GM23338 (cell line): ENCODE measurements around the gene ZNF536. TPM values are rescaled to one million over a fixed set of nuclear protein-coding genes. Genes with fewer than 3 reads are reported as not detected.

Experiments
- ATAC-seq: fragments of 200-7000 bp; cut with Tn5 transposase; 3 replicates; pipeline ENCODE4 v1.9.1; 2020
- DNase-seq: peaks from one replicate; pipeline ENCODE4 v3.0.0-alpha.2; 2015; ENCODE audit warnings: low spot score
- H2AFZ ChIP-seq: fragments of 200-600 bp; sonication (generic); 2 replicates; pipeline ENCODE4 v1.8.0; 2016; ENCODE audit warnings: antibody characterized with exemption, mild to moderate bottlenecking, moderate library complexity
- H3F3A ChIP-seq: fragments of 200-600 bp; sonication (generic); replicated peaks from 2 replicates; pipeline ENCODE4 v1.8.0; 2017; ENCODE audit warnings: antibody characterized with exemption, mixed run types, low read depth
- H3K27ac ChIP-seq: fragments of 200-600 bp; sonication (generic); 2 replicates; pipeline ENCODE4 v1.6.1; 2016; ENCODE audit warnings: low read depth
- H3K27me3 ChIP-seq: fragments of 200-600 bp; sonication (generic); 2 replicates; pipeline ENCODE4 v1.8.0; 2016; ENCODE audit warnings: mild to moderate bottlenecking, mixed run types, moderate library complexity; ENCODE audit not compliant: insufficient read depth
- H3K36me3 ChIP-seq: fragments of 200-600 bp; sonication (generic); 2 replicates; pipeline ENCODE4 v1.8.0; 2016; ENCODE audit warnings: mild to moderate bottlenecking; ENCODE audit not compliant: insufficient read depth
- H3K4me1 ChIP-seq: fragments of 200-600 bp; sonication (generic); 2 replicates; pipeline ENCODE4 v1.8.0; 2016; ENCODE audit warnings: mild to moderate bottlenecking, moderate library complexity; ENCODE audit not compliant: insufficient read depth
- H3K4me2 ChIP-seq: fragments of 200-600 bp; sonication (generic); 2 replicates; pipeline ENCODE4 v1.7.1; 2017; ENCODE audit warnings: mixed run types
- H3K4me3 ChIP-seq: fragments of 200-600 bp; sonication (generic); 2 replicates; pipeline ENCODE4 v1.6.1; 2016; ENCODE audit warnings: mixed run types
- H3K79me2 ChIP-seq: fragments of 200-600 bp; sonication (generic); replicated peaks from 2 replicates; pipeline ENCODE4 v1.8.0; 2017; ENCODE audit warnings: mild to moderate bottlenecking; ENCODE audit not compliant: insufficient read depth
- H3K9me2 ChIP-seq: fragments of 200-600 bp; sonication (generic); 2 replicates; pipeline ENCODE4 v1.8.0; 2017; ENCODE audit not compliant: insufficient read depth
- H4K20me1 ChIP-seq: fragments of 200-600 bp; sonication (generic); replicated peaks from 2 replicates; pipeline ENCODE4 v1.8.0; 2017; ENCODE audit warnings: mild to moderate bottlenecking; ENCODE audit not compliant: insufficient read depth
- H3K27ac Mint-ChIP-seq: 2 replicates; pipeline ENCODE4 v1.8.0; 2020; ENCODE audit warnings: inconsistent platforms, mild to moderate bottlenecking, moderate library complexity, mixed read lengths
- H3K27me3 Mint-ChIP-seq: 3 replicates; pipeline ENCODE4 v1.8.0; 2022; ENCODE audit warnings: low read depth, mild to moderate bottlenecking, moderate library complexity, mixed read lengths, inconsistent platforms; ENCODE audit not compliant: insufficient read depth, poor library complexity
- H3K36me3 Mint-ChIP-seq: 3 replicates; pipeline ENCODE4 v1.8.0; 2021; ENCODE audit warnings: low read depth, mild to moderate bottlenecking, inconsistent platforms, moderate library complexity, mixed read lengths
- H3K4me1 Mint-ChIP-seq: 3 replicates; pipeline ENCODE4 v1.8.0; 2020; ENCODE audit warnings: mild to moderate bottlenecking, inconsistent platforms, mixed read lengths
- H3K4me3 Mint-ChIP-seq: 3 replicates; pipeline ENCODE4 v1.8.0; 2021; ENCODE audit warnings: moderate library complexity, mild to moderate bottlenecking, inconsistent platforms, mixed read lengths
- H3K9me3 Mint-ChIP-seq: 3 replicates; pipeline ENCODE4 v1.8.0; 2020; ENCODE audit warnings: moderate library complexity, mild to moderate bottlenecking, inconsistent platforms, mixed read lengths
- CREB1 ChIP-seq: fragments of 250-450 bp; sonication (Bioruptor Pico); IDR thresholded peaks from 2 replicates; pipeline ENCODE4 v1.5.0; 2020; ENCODE audit warnings: low read depth, mild to moderate bottlenecking, moderate library complexity
- CTCF ChIP-seq, 2 experiments: fragments of 200-600 bp in 1 of 2; sonication (generic) in 1 of 2; conservative IDR thresholded peaks; 2 replicates each; pipeline versions ENCODE4 v1.5.1 to v1.6.1; 2016 to 2017; ENCODE audit warnings: antibody characterized with exemption in 2 of 2, low read depth in 2 of 2, mild to moderate bottlenecking in 2 of 2, moderate library complexity in 1 of 2
- ETS1 ChIP-seq: IDR thresholded peaks from 2 replicates; pipeline ENCODE4 v1.6.1; 2016; ENCODE audit warnings: antibody characterized with exemption
- EZH2 ChIP-seq: fragments of 200-600 bp; sonication (generic); IDR thresholded peaks from one replicate; pipeline ENCODE4 v1.8.0; 2017; ENCODE audit warnings: antibody characterized with exemption, mild to moderate bottlenecking, low read depth; ENCODE audit not compliant: unreplicated experiment
- EZH2phosphoT487 ChIP-seq: fragments of 200-600 bp; sonication (generic); IDR thresholded peaks from one replicate; pipeline ENCODE4 v1.8.1; 2018; ENCODE audit warnings: antibody characterized with exemption; ENCODE audit not compliant: unreplicated experiment
- JUNB ChIP-seq: IDR thresholded peaks from one replicate; pipeline ENCODE4 v1.6.1; 2016; ENCODE audit warnings: antibody characterized with exemption; ENCODE audit not compliant: unreplicated experiment
- NANOG ChIP-seq: IDR thresholded peaks from 2 replicates; pipeline ENCODE4 v1.6.1; 2016; ENCODE audit warnings: antibody characterized with exemption, borderline replicate concordance
- POLR2AphosphoS5 ChIP-seq: IDR thresholded peaks from 2 replicates; pipeline ENCODE4 v1.6.1; 2016; ENCODE audit warnings: antibody characterized with exemption, low read depth
- REST ChIP-seq: IDR thresholded peaks from one replicate; pipeline ENCODE4 v1.6.1; 2018; ENCODE audit warnings: antibody characterized with exemption; ENCODE audit not compliant: unreplicated experiment
- STAT1 ChIP-seq: IDR thresholded peaks from one replicate; pipeline ENCODE4 v1.6.1; 2016; ENCODE audit warnings: antibody characterized with exemption; ENCODE audit not compliant: unreplicated experiment
- ZNF114 ChIP-seq: fragments of 250-450 bp; sonication (Bioruptor Pico); IDR thresholded peaks from 2 replicates; pipeline ENCODE4 v1.5.0; 2020; ENCODE audit warnings: mild to moderate bottlenecking, moderate library complexity
- ZNF331 ChIP-seq: fragments of 250-450 bp; sonication (Bioruptor Pico); IDR thresholded peaks from 2 replicates; pipeline ENCODE4 v1.5.0; 2020; ENCODE audit warnings: low read depth, mild to moderate bottlenecking, moderate library complexity
- ZNF462 ChIP-seq: fragments of 250-450 bp; sonication (Bioruptor Pico); IDR thresholded peaks from 2 replicates; pipeline ENCODE4 v1.5.0; 2020; ENCODE audit warnings: mild to moderate bottlenecking, moderate library complexity
- polyA plus RNA-seq: library from polyadenylated mRNA; unstranded; fragments of >200 nt; fragmentation: Nextera tagmentation; extraction: Ambion mirVana; gene quantifications from 2 replicates; pipeline ENCODE4 v1.2.1, GENCODE V29; 2016
- total RNA-seq: library from RNA; depleted of rRNA; stranded (reverse); fragments of >200 nt; shearing (Covaris generic); gene quantifications from 2 replicates; pipeline ENCODE4 v1.2.3, GENCODE V29; 2014

Gene ZNF536
- total and polyA plus RNA-seq, 2 experiments from 2014 or later = 0.07 TPM; not detected in 1

GRCh38 chr19:30457484-30457883 is 85.3 kb downstream of the ZNF536 start (continued):
- no peak for TF ChIP-seq EZH2phosphoT487

- Mint-ChIP-seq H3K27ac (no peak overlapping the region), H3K9me3 (no peaks in the 10 kb centered on the region; the same call in 2 of the 3 replicates), H3K4me1 (no peaks in the 10 kb centered on the region), H3K36me3 (no peaks in the 10 kb centered on the region), H3K4me3 (no peak overlapping the region), H3K27me3 (peaks cover 17% of the 10 kb centered on the region)
- Histone ChIP-seq H3K79me2 (no peaks in the 10 kb centered on the region), H3K27me3 (no peaks in the 10 kb centered on the region), H3K36me3 (no peaks in the 10 kb centered on the region), H4K20me1 (no peaks in the 10 kb centered on the region), H3F3A (no peaks in the 10 kb centered on the region), H3K4me1 (no peaks in the 10 kb centered on the region), H2AFZ (no peak overlapping the region), H3K9me2 (no peaks in the 10 kb centered on the region), H3K4me3 (no peak overlapping the region), H3K27ac (no peak overlapping the region), H3K4me2 (no peak overlapping the region)
- no peak for ATAC-seq
- no peak for TF ChIP-seq REST
- TF ChIP-seq ZNF462 = no peak
- no peak for TF ChIP-seq CTCF (conservative IDR thresholded peaks at IDR 0.05; ENCODE audit: low read depth in 2 of 2)
- no peak for TF ChIP-seq EZH2phosphoT487
- no peak for TF ChIP-seq CREB1 (CRISPR knock-in tag)
- TF ChIP-seq ETS1 = no peak
- no peak for TF ChIP-seq JUNB
- no peak for TF ChIP-seq ZNF114 (CRISPR knock-in tag)
- no peak for TF ChIP-seq NANOG
- TF ChIP-seq STAT1 = no peak
- TF ChIP-seq POLR2AphosphoS5 = no peak
- TF ChIP-seq ZNF331 (CRISPR knock-in tag) = no peak
- no peak for TF ChIP-seq EZH2
- DNase-seq = no peak
Observed at GRCh38 chr19:30459859-30460258, 87.7 kb downstream of the ZNF536 start.
